Measurements from ENCODE around the gene CCDC28B. TPM values are rescaled to one million over a fixed set of nuclear protein-coding genes. Genes with fewer than 3 reads are reported as not detected.
"Not testable (repeated sequence)": the region's sequence is repeated elsewhere in the genome, so short reads cannot be mapped to it uniquely, and the experiment has no call there.

The CCDC28B gene
- total RNA-seq, 2 experiments from 2014 or later, result 28.3 to 53.4 TPM

GRCh38 chr1:32151319-32151787 lies 49.0 kb upstream of the CCDC28B start:
- H3K9me3 ChIP-seq (ENCODE audit: low read length), result peaks cover 18% of the 10 kb centered on the region
- no peak overlapping the region for H3K4me3 ChIP-seq (ENCODE audit: low read depth, low read length, poor library complexity, severe bottlenecking)
- no peak overlapping the region for H3K4me2 ChIP-seq (ENCODE audit: low read length)
- no peaks in the 10 kb centered on the region for H3K9me2 ChIP-seq (ENCODE audit: insufficient read depth, low read length)
- no peak overlapping the region for H2AFZ ChIP-seq (ENCODE audit: low read length)
- no peak for TF ChIP-seq CTCF (conservative IDR thresholded peaks at IDR 0.05; ENCODE audit: low read length)
- TF ChIP-seq EZH2phosphoT487 (IDR thresholded peaks at IDR 0.05; ENCODE audit: borderline replicate concordance, low read depth, low read length), result no peak
- POLR2A ChIA-PET, result no interaction called here
- no TSS peak for BruUV-seq (replicated peaks)
- DNase-seq (ENCODE audit: low spot score), result no peak
- H4K20me1 ChIP-seq (ENCODE audit: insufficient read depth, low read length), result no peaks in the 10 kb centered on the region
- no peak overlapping the region for H3K27ac ChIP-seq (ENCODE audit: low read depth, low read length, poor library complexity, severe bottlenecking)
- peaks cover 45% of the 10 kb centered on the region for H3K36me3 ChIP-seq (ENCODE audit: insufficient read depth, low read length)
- H3K4me1 ChIP-seq (ENCODE audit: insufficient read depth, low read length, poor library complexity, severe bottlenecking), result no peaks in the 10 kb centered on the region
- CTCF ChIA-PET (ENCODE audit: unreplicated experiment), result no interaction called here
- peaks cover 49% of the 10 kb centered on the region for H3K79me2 ChIP-seq (ENCODE audit: insufficient read depth, low read depth, low read length)
- intact Hi-C loops (cut with micrococcal nuclease; ENCODE audit: unreplicated experiment), result no loop called here

GRCh38 chr1:32159189-32159588 lies 41.2 kb upstream of the CCDC28B start:
- no peak overlapping the region for H3K27ac ChIP-seq (ENCODE audit: low read depth, low read length, poor library complexity, severe bottlenecking)
- no peaks in the 10 kb centered on the region for H3K79me2 ChIP-seq (ENCODE audit: insufficient read depth, low read depth, low read length)
- H3K9me2 ChIP-seq (ENCODE audit: insufficient read depth, low read length), result no peaks in the 10 kb centered on the region
- H3K9me3 ChIP-seq (ENCODE audit: low read length), result no peaks in the 10 kb centered on the region
- DNase-seq (ENCODE audit: low spot score), result no peak
- TF ChIP-seq CTCF (conservative IDR thresholded peaks at IDR 0.05; ENCODE audit: low read length) (no peak), EZH2phosphoT487 (IDR thresholded peaks at IDR 0.05; ENCODE audit: borderline replicate concordance, low read depth, low read length) (no peak)
- H2AFZ ChIP-seq (ENCODE audit: low read length), result no peak overlapping the region
- intact Hi-C loops (cut with micrococcal nuclease; ENCODE audit: unreplicated experiment), result no loop called here
- CTCF ChIA-PET (ENCODE audit: unreplicated experiment), result no interaction called here
- no peaks in the 10 kb centered on the region for H3K4me1 ChIP-seq (ENCODE audit: insufficient read depth, low read length, poor library complexity, severe bottlenecking)
- H4K20me1 ChIP-seq (ENCODE audit: insufficient read depth, low read length), result no peaks in the 10 kb centered on the region
- no peak overlapping the region for H3K4me2 ChIP-seq (ENCODE audit: low read length)
- no TSS peak for BruUV-seq (replicated peaks)
- peaks cover 87% of the 10 kb centered on the region for H3K36me3 ChIP-seq (ENCODE audit: insufficient read depth, low read length)
- H3K4me3 ChIP-seq (ENCODE audit: low read depth, low read length, poor library complexity, severe bottlenecking), result no peak overlapping the region
- POLR2A ChIA-PET, result interaction anchor here (0.6 to 1.0 kb wide), 2 partner anchors 37 to 156 kb away, joined by 3 to 4 read pairs; no protein-coding TSS in a partner anchor

- TF ChIP-seq CTCF (conservative IDR thresholded peaks at IDR 0.05; ENCODE audit: low read length) (no peak), EZH2phosphoT487 (IDR thresholded peaks at IDR 0.05; ENCODE audit: borderline replicate concordance, low read depth, low read length) (no peak)
- DNase-seq (ENCODE audit: low spot score), result no peak
- BruUV-seq (replicated peaks), result no TSS peak
- no peaks in the 10 kb centered on the region for H3K9me2 ChIP-seq (ENCODE audit: insufficient read depth, low read length)
- no peak overlapping the region for H3K4me2 ChIP-seq (ENCODE audit: low read length)
- no peak overlapping the region for H2AFZ ChIP-seq (ENCODE audit: low read length)
- intact Hi-C loops (cut with micrococcal nuclease; ENCODE audit: unreplicated experiment), result no loop called here
- H4K20me1 ChIP-seq (ENCODE audit: insufficient read depth, low read length), result no peaks in the 10 kb centered on the region
- H3K79me2 ChIP-seq (ENCODE audit: insufficient read depth, low read depth, low read length), result no peaks in the 10 kb centered on the region
- peaks cover 80% of the 10 kb centered on the region for H3K36me3 ChIP-seq (ENCODE audit: insufficient read depth, low read length)
- ChIA-PET CTCF (ENCODE audit: unreplicated experiment) (no interaction called here), POLR2A (interaction anchor here (1.0 kb wide), 1 partner anchor 16 kb away, joined by 3 read pairs; the partner anchor contains the start of gene TXLNA)
- no peaks in the 10 kb centered on the region for H3K9me3 ChIP-seq (ENCODE audit: low read length)
- H3K4me1 ChIP-seq (ENCODE audit: insufficient read depth, low read length, poor library complexity, severe bottlenecking), result no peaks in the 10 kb centered on the region
- H3K27ac ChIP-seq (ENCODE audit: low read depth, low read length, poor library complexity, severe bottlenecking), result no peak overlapping the region
- H3K4me3 ChIP-seq (ENCODE audit: low read depth, low read length, poor library complexity, severe bottlenecking), result no peak overlapping the region
These were observed 37.0 kb upstream of the CCDC28B start for GRCh38 chr1:32163405-32163804.

- CTCF ChIA-PET (ENCODE audit: unreplicated experiment); H3K27ac ChIP-seq (ENCODE audit: low read depth, low read length, poor library complexity, severe bottlenecking); H3K9me3 ChIP-seq (ENCODE audit: low read length); H3K9me2 ChIP-seq (ENCODE audit: insufficient read depth, low read length); H3K4me2 ChIP-seq (ENCODE audit: low read length); H4K20me1 ChIP-seq (ENCODE audit: insufficient read depth, low read length); H3K4me1 ChIP-seq (ENCODE audit: insufficient read depth, low read length, poor library complexity, severe bottlenecking); H3K4me3 ChIP-seq (ENCODE audit: low read depth, low read length, poor library complexity, severe bottlenecking); DNase-seq (ENCODE audit: low spot score); BruUV-seq (replicated peaks); POLR2A ChIA-PET; intact Hi-C loops (cut with micrococcal nuclease; ENCODE audit: unreplicated experiment); H2AFZ ChIP-seq (ENCODE audit: low read length); H3K79me2 ChIP-seq (ENCODE audit: insufficient read depth, low read depth, low read length): not testable (repeated sequence)
- H3K36me3 ChIP-seq (ENCODE audit: insufficient read depth, low read length), result peaks cover 78% of the 10 kb centered on the region
These were observed 34.8 kb upstream of the CCDC28B start for GRCh38 chr1:32165633-32166032.
